ENCODE data around the gene VSTM2L.

Gene VSTM2L

GRCh38 chr20:37920679-37921322 lies 17.9 kb downstream of the VSTM2L start:
- DNase-seq = no peak

- DNase-seq = no peak
These were observed 18.5 kb downstream of the VSTM2L start for GRCh38 chr20:37921341-37921929.

- DNase-seq = no peak
These were observed 19.1 kb downstream of the VSTM2L start for GRCh38 chr20:37922016-37922415.

- no peak for DNase-seq
These were observed 22.6 kb downstream of the VSTM2L start for GRCh38 chr20:37925265-37926165.

GRCh38 chr20:37926612-37927011 lies 23.7 kb downstream of the VSTM2L start:
- DNase-seq = no peak

GRCh38 chr20:37927410-37928095 lies 24.6 kb downstream of the VSTM2L start:
- DNase-seq = no peak

- DNase-seq = no peak
These were observed 26.2 kb downstream of the VSTM2L start for GRCh38 chr20:37928996-37929682.

GRCh38 chr20:37929683-37930014 lies 26.7 kb downstream of the VSTM2L start:
- DNase-seq = no peak

GRCh38 chr20:37931153-37931922 lies 28.4 kb downstream of the VSTM2L start:
- DNase-seq = no peak

GRCh38 chr20:37932074-37932473 lies 29.1 kb downstream of the VSTM2L start:
- DNase-seq = no peak

GRCh38 chr20:37932919-37933318 lies 30.0 kb downstream of the VSTM2L start:
- DNase-seq = no peak

- DNase-seq = no peak
These were observed 31.1 kb downstream of the VSTM2L start for GRCh38 chr20:37933786-37934633.

- DNase-seq = no peak
These were observed 31.9 kb downstream of the VSTM2L start for GRCh38 chr20:37934634-37935375.

GRCh38 chr20:37935435-37935834 lies 32.5 kb downstream of the VSTM2L start:
- DNase-seq = no peak

GRCh38 chr20:37936041-37936440 lies 33.1 kb downstream of the VSTM2L start:
- DNase-seq = no peak

- no peak for DNase-seq
These were observed 33.5 kb downstream of the VSTM2L start for GRCh38 chr20:37936451-37936850.

GRCh38 chr20:37937686-37938085 lies 34.8 kb downstream of the VSTM2L start:
- DNase-seq = no peak

- DNase-seq = no peak
These were observed 35.3 kb downstream of the VSTM2L start for GRCh38 chr20:37938181-37938750.

- DNase-seq = no peak
These were observed 36.0 kb downstream of the VSTM2L start for GRCh38 chr20:37938954-37939353.
